ENCODE results near the gene CPT1C. TPM values are rescaled to one million over a fixed set of nuclear protein-coding genes. Genes with fewer than 3 reads are reported as not detected.

The CPT1C gene
- total RNA-seq, 2 experiments from 2014 or later, result 1.4 to 1.6 TPM

DNA sequence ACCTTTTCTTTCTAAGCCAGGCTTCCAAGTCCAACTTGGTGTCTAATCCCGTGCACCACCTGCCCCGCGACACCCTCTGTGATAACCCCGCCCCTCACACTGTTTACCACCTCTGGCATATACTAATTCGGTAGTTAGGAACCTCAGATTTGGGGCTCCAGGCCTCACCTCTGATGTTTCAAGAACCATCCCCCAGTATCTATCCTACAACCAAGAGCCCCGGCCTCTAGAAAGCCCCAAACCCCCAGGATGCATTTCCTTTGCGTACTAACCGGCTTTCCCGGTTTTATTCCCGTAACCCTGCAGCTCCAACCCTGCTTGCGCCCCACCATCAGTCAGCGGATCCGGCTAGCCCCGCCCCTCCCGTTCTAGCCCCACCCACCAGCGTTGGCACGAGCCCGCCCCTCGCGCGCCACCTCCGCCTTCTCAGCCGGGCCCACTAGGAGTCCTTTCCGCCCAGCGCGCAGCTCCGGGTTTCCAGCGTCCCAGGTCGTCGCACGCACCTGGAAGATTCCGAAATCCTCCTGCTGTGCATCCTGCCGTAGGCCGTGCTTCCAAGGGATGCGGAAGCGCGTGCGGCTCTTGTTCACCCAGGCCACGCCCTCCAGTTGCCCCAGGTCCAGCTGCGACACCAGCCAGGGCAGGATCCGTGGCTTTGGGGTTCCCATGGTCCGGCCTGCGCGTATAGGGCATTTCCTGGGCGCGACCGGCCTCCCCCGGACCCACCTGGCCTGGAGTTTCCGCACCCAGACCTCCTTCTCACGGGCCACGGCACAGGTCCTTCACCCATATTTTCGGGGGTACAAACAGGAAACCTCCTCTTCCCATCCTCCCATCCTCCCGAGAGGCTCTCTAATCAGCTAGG, 26.5 kb upstream of the CPT1C start:
- peaks cover 28% of the 10 kb centered on the region for H3K36me3 Mint-ChIP-seq
- H3K4me1 Mint-ChIP-seq (ENCODE audit: low read depth), result peaks cover 32% of the 10 kb centered on the region
- CTCF ChIA-PET, result interaction anchor here (0.6 to 3.3 kb wide), 8 partner anchors 9 to 302 kb away, joined by 3 to 31 read pairs (median 4); partner anchors contain the start of genes PRMT1 and RRAS
- no peaks in the 10 kb centered on the region for H3K9me3 Mint-ChIP-seq
- H3K4me3 Mint-ChIP-seq, result peak overlapping the region; percentile 99
- peak overlapping the region; percentile 96 for H3K27ac Mint-ChIP-seq
- peak; percentile 96 for DNase-seq
- intact Hi-C loops (cut with micrococcal nuclease), result loop anchor here (1.0 kb wide), 3 partner anchors 12 to 74 kb away; partner anchors contain the start of gene RRAS
- H3K27me3 Mint-ChIP-seq, result no peaks in the 10 kb centered on the region
- POLR2A ChIA-PET, result interaction anchor here (0.5 to 3.6 kb wide), 7 partner anchors 9 to 131 kb away, joined by 3 to 29 read pairs (median 5); partner anchors contain the start of genes PRMT1, RRAS and SCAF1

GRCh38 chr19:49665036-49665350, 25.9 kb upstream of the CPT1C start:
- peak overlapping the region; percentile 96 for H3K27ac Mint-ChIP-seq
- H3K36me3 Mint-ChIP-seq, result peaks cover 28% of the 10 kb centered on the region
- intact Hi-C loops (cut with micrococcal nuclease), result loop anchor here (1.0 kb wide), 2 partner anchors 11 to 75 kb away; no protein-coding TSS in a partner anchor
- DNase-seq, result no peak
- ChIA-PET CTCF (interaction anchor here (1.1 to 3.3 kb wide), 3 partner anchors 12 to 25 kb away, joined by 5 to 31 read pairs (median 6); partner anchors contain the start of genes PRMT1 and RRAS), POLR2A (interaction anchor here (1.3 to 3.6 kb wide), 6 partner anchors 10 to 73 kb away, joined by 3 to 29 read pairs (median 9); partner anchors contain the start of genes PRMT1, RRAS and SCAF1)
- H3K4me1 Mint-ChIP-seq (ENCODE audit: low read depth), result peaks cover 32% of the 10 kb centered on the region
- no peaks in the 10 kb centered on the region for H3K27me3 Mint-ChIP-seq
- H3K9me3 Mint-ChIP-seq, result no peaks in the 10 kb centered on the region
- H3K4me3 Mint-ChIP-seq, result peak overlapping the region; percentile 99

DNA sequence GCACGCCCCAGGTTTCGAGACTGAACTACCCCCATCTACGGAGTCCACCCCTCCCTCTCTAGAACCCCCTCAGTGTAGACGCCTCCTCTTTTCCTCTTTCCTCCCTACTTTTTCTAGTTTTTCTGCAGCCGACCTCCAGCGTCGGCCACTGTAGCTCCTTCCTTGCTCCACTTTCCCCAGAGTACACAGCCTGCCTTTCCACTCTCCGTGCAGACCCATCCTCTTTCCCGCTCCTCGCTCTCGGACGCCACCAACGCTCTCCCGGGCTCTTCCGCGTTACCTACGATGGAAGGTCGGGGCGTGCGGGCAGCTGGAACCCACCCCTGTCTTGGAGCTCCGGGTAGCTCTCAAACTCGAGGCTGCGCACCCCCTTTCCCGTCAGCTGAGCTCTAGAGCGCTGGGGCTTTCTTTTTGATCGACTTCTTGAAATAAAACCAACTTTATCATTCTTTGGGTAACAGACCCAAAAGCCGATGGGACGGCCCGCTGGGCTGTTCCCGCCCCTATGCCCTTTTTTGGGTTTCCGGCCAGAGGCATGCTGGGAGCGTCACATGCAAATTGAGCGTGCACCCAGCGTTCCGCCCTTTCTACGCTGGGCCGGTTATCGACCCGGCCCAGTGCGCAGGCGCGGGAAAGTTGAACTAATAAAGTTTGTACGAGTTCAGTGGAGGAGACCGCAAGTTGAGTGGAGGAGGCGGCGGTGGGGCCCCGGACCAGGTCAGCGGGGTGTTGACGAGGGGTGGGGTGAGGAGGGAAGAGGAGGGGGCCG, 25.4 kb upstream of the CPT1C start, which contains the start of the genes BCL2L12 and IRF3:
Gene BCL2L12, plus strand, starts transcription at position 583 of the 769 bp plus-strand sequence. CDS start 760 bp downstream, outside the sequence.
Gene IRF3, minus strand, starts transcription at position 507 of the 769 bp plus-strand sequence. CDS start 1,019 bp downstream, outside the sequence.
- Mint-ChIP-seq H3K36me3 (peaks cover 25% of the 10 kb centered on the region), H3K9me3 (no peaks in the 10 kb centered on the region), H3K27me3 (no peaks in the 10 kb centered on the region), H3K27ac (peak within 1 kb of the TSS; percentile 96), H3K4me3 (peak within 1 kb of the TSS; percentile 99), H3K4me1 (ENCODE audit: low read depth) (peaks cover 32% of the 10 kb centered on the region)
- intact Hi-C loops (cut with micrococcal nuclease), result loop anchor here (1.0 kb wide), 2 partner anchors 11 to 75 kb away; no protein-coding TSS in a partner anchor
- CTCF ChIA-PET, result interaction anchor here (1.1 to 3.3 kb wide), 2 partner anchors 12 to 16 kb away, joined by 6 to 31 read pairs; partner anchors contain the start of gene PRMT1
- peak; percentile 99 for DNase-seq
- POLR2A ChIA-PET, result interaction anchor here (1.3 to 3.6 kb wide), 5 partner anchors 11 to 74 kb away, joined by 3 to 29 read pairs (median 13); partner anchors contain the start of genes PRMT1, RRAS and SCAF1

DNA sequence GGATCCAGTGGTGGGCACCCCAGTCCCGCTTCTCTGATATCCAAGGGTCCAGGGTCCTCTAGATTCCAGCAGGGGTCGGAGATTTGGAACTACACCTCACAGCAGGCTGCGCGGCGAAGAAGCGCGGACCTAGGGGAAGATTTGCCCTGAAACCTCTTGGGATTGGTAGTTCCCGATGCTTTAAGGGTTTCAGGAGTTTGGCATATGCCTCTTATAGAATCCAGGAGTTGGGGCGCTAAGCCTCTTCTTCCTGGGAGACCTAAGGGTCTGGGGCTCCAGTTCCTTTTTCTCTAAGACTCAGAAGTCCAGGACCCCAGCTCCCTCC, 24.8 kb upstream of the CPT1C start:
- Mint-ChIP-seq H3K36me3 (peaks cover 26% of the 10 kb centered on the region), H3K4me3 (peak overlapping the region; percentile 99), H3K9me3 (no peaks in the 10 kb centered on the region), H3K27ac (peak overlapping the region; percentile 96), H3K27me3 (no peaks in the 10 kb centered on the region), H3K4me1 (ENCODE audit: low read depth) (peaks cover 32% of the 10 kb centered on the region)
- DNase-seq, result no peak
- intact Hi-C loops (cut with micrococcal nuclease), result no loop called here
- ChIA-PET POLR2A (interaction anchor here (1.3 to 3.6 kb wide), 4 partner anchors 10 to 74 kb away, joined by 3 to 29 read pairs (median 8); partner anchors contain the start of genes PRMT1 and RRAS), CTCF (interaction anchor here (3.3 kb wide), 1 partner anchor 11 kb away, joined by 31 read pairs; the partner anchor contains the start of gene PRMT1)

DNA sequence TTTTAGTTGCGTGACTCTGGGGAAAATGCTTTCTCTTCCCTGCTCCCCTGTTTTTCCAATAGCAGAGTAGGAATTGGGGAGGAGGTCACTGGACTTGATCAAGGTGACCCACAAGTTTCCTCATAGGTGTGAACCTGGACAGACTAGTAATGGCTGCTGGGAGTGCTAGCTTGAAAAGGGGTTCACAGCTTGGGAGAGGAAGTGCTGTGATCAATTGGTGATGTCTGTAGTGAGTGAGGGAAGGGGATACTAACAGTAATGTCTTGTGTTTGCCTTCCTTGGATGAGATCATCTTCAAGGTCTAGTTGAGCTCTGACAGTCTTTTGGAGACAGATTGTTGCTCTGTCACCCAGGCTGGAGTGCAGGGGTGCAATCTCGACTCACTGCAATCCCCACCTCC, 23.4 kb upstream of the CPT1C start:
- POLR2A ChIA-PET, result interaction anchor here (0.8 kb wide), 1 partner anchor 27 kb away, joined by 4 read pairs; the partner anchor contains the start of gene RRAS
- H3K27ac Mint-ChIP-seq, result peak overlapping the region; percentile 51
- peaks cover 38% of the 10 kb centered on the region for H3K4me1 Mint-ChIP-seq (ENCODE audit: low read depth)

GRCh38 chr19:49669516-49669915, 21.4 kb upstream of the CPT1C start:
- H3K9me3 Mint-ChIP-seq, result no peaks in the 10 kb centered on the region
- H3K36me3 Mint-ChIP-seq, result peaks cover 19% of the 10 kb centered on the region
- H3K4me3 Mint-ChIP-seq, result no peak overlapping the region
- H3K27ac Mint-ChIP-seq, result no peak overlapping the region
- ChIA-PET POLR2A (no interaction called here), CTCF (interaction anchor here (3.8 kb wide), 1 partner anchor 27 kb away, joined by 26 read pairs; the partner anchor contains the start of gene SCAF1)
- H3K27me3 Mint-ChIP-seq, result no peaks in the 10 kb centered on the region
- intact Hi-C loops (cut with micrococcal nuclease), result no loop called here
- no peak for DNase-seq
- peaks cover 20% of the 10 kb centered on the region for H3K4me1 Mint-ChIP-seq (ENCODE audit: low read depth)

More for the DNA sequence above, 23.4 kb upstream of the CPT1C start:
- H3K4me3 Mint-ChIP-seq, result peak overlapping the region; percentile 99
- no peaks in the 10 kb centered on the region for H3K27me3 Mint-ChIP-seq
- no peaks in the 10 kb centered on the region for H3K9me3 Mint-ChIP-seq
- DNase-seq, result no peak
- intact Hi-C loops (cut with micrococcal nuclease), result no loop called here
- CTCF ChIA-PET, result interaction anchor here (1.1 to 1.3 kb wide), 2 partner anchors 13 kb away, joined by 4 to 5 read pairs; no protein-coding TSS in a partner anchor
- peaks cover 29% of the 10 kb centered on the region for H3K36me3 Mint-ChIP-seq

GRCh38 chr19:49672131-49672919, 18.6 kb upstream of the CPT1C start:
- H3K4me3 Mint-ChIP-seq, result no peak overlapping the region
- H3K27ac Mint-ChIP-seq, result peak overlapping the region; percentile 26
- ChIA-PET CTCF (interaction anchor here (0.6 to 3.8 kb wide), 23 partner anchors 8 to 169 kb away, joined by 3 to 26 read pairs (median 5); partner anchors contain the start of genes ADM5, RRAS and SCAF1), POLR2A (interaction anchor here (0.9 kb wide), 1 partner anchor 29 kb away, joined by 3 read pairs; no protein-coding TSS in a partner anchor)
- no peaks in the 10 kb centered on the region for H3K9me3 Mint-ChIP-seq
- no peaks in the 10 kb centered on the region for H3K27me3 Mint-ChIP-seq
- peak; percentile 80 for DNase-seq
- intact Hi-C loops (cut with micrococcal nuclease), result no loop called here
- peaks cover 17% of the 10 kb centered on the region for H3K4me1 Mint-ChIP-seq (ENCODE audit: low read depth)
- H3K36me3 Mint-ChIP-seq, result peaks cover 12% of the 10 kb centered on the region

DNA sequence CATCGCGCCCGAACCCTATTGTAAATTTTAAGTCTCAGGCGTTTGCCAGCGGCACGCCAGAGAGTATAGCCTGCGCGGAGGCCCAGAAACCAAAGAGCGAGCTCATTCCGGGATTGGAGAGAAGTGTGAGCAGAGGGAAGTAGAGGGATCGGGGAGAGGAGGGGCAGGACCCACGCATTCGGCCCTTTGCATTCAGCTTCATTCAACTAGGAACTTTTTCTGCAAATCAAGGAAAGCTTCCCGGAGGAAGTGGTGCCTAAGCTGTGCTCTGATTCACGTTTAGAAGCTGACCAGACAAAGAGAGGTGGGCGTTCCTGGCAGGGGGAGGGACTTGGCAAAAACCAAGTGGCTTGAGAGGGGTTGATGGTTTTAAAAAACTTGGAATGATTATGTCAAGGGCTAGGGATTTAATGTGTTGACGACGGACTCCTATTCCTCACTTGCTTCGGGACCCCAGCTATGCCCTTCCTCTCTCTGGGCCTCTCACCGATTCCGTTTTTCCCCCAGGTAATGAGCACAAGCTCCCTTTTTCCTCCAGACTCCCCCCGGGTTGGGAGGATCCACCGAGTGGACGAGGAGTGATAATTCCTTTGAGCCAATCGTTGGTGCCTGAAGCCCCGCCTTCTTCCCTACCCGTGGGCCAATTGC, 14.7 kb upstream of the CPT1C start:
- POLR2A ChIA-PET, result interaction anchor here (0.6 to 5.6 kb wide), 17 partner anchors 11 to 224 kb away, joined by 3 to 48 read pairs (median 3); partner anchors contain the start of genes ADM5, BCL2L12, CPT1C and IRF3
- peaks cover 41% of the 10 kb centered on the region for H3K4me1 Mint-ChIP-seq (ENCODE audit: low read depth)

DNA sequence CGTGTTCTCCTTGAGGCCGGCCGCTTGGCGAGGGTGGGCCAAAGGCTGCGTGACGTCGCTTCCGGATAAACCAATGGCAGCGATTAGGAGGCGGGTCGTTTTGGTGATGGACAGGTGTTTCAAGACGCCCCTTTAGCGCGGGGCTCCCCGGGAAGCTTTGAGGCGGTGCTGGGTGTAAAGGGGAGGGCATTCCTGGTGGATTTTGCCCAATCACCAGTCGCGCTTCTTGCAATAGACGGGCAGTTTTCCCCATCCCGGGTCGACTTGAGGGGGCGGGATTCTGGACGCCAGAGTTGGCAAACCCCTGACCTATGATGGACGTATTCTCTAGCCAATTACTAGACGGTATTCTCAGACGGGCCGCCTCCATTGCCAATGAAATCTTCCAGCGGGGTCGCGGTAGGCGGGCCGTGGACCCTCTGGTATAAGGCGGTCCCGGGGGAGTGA, 14.1 kb upstream of the CPT1C start:
- Mint-ChIP-seq H3K9me3 (no peaks in the 10 kb centered on the region), H3K4me1 (ENCODE audit: low read depth) (peaks cover 42% of the 10 kb centered on the region), H3K27me3 (no peaks in the 10 kb centered on the region), H3K27ac (peak overlapping the region; percentile 96), H3K4me3 (peak overlapping the region; percentile 98), H3K36me3 (peaks cover 11% of the 10 kb centered on the region)
- intact Hi-C loops (cut with micrococcal nuclease), result loop anchor here (1.0 to 5.0 kb wide), 9 partner anchors 12 to 650 kb away; partner anchors contain the start of genes ALDH16A1, BCL2L12, IRF3 and KCNC3
- POLR2A ChIA-PET, result interaction anchor here (0.6 to 5.6 kb wide), 16 partner anchors 12 to 225 kb away, joined by 3 to 48 read pairs (median 4); partner anchors contain the start of genes ADM5, BCL2L12, CPT1C and IRF3
- peak; percentile 100 for DNase-seq
- CTCF ChIA-PET, result interaction anchor here (0.9 to 5.2 kb wide), 9 partner anchors 12 to 683 kb away, joined by 3 to 31 read pairs (median 5); partner anchors contain the start of genes BCL2L12, CPT1C, GYS1 and IRF3

More for the DNA sequence above, 14.7 kb upstream of the CPT1C start:
- Mint-ChIP-seq H3K36me3 (peaks cover 10% of the 10 kb centered on the region), H3K27me3 (no peaks in the 10 kb centered on the region), H3K9me3 (no peaks in the 10 kb centered on the region), H3K4me3 (peak overlapping the region; percentile 98), H3K27ac (peak overlapping the region; percentile 96)
- CTCF ChIA-PET, result interaction anchor here (0.6 to 5.2 kb wide), 10 partner anchors 12 to 1187 kb away, joined by 3 to 31 read pairs (median 4); partner anchors contain the start of genes BCL2L12, CPT1C, GYS1 and IRF3
- DNase-seq, result no peak
- intact Hi-C loops (cut with micrococcal nuclease), result loop anchor here (1.0 to 5.0 kb wide), 8 partner anchors 11 to 651 kb away; partner anchors contain the start of genes BCL2L12, IRF3, KCNC3 and RPS11
